GM21619 (cell line): ENCODE results near the gene RBM8A.
A peak's percentile ranks its signal among the peaks of the same experiment; 100 is the strongest.
"Not testable (repeated sequence)": the region's sequence is repeated elsewhere in the genome, so short reads cannot be mapped to it uniquely, and the experiment has no call there.

Experiments
- ATAC-seq: cut with Tn5 transposase; IDR thresholded peaks from one replicate; pipeline ENCODE4 v1.9.1; 2021; ENCODE audit not compliant: unreplicated experiment

Gene RBM8A

DNA sequence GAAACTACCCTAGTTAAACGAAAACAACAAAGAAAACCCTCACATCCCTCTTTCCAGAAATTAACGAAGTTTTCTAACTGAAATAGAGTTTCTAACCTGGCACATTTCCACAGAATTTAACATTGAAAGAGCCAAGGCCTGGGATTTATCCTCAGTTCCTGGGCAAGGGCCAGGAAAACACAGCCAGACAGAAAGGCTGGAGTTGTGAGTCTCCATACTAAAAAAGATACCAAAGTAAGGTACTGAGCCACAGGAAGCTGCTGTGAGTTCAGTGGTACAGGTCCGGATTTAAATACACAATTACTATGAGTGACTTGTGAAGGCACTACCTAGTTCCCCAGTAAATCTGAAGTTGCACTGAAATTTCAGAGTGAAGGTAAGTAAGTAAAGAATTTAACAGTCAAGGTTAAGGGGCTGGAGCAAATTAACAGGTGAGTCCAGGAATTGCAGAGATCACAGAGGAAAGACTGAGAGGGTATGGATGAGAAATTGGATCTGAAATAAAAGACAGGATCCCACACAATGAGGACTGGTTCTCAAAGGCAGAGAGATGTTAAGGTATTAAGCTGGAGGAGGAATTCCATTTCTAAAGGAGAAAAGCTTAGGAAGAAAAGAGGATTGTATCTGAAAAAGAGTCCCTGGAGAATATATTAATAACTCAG is 29.6 kb upstream of the RBM8A start:
- ATAC-seq = no peak

DNA sequence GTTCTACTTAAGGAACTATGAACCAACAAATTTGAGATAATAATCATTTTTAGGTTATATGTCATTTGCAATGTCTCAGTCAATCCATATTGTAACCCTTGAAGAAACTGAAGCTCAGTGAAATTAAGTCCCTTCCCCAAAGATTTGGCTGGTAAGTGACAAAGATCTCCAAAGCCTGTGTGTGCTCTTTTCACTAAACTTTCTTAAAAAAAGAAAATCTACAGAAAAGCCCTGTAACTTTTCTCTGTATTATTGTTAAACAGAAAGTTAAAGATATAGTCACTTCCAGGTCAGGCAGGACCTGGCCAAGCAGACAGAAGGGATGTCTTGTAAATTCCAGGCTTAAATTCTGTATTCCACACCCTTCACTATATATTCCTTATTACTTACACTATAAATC is 29.1 kb upstream of the RBM8A start:
- ATAC-seq = no peak

DNA sequence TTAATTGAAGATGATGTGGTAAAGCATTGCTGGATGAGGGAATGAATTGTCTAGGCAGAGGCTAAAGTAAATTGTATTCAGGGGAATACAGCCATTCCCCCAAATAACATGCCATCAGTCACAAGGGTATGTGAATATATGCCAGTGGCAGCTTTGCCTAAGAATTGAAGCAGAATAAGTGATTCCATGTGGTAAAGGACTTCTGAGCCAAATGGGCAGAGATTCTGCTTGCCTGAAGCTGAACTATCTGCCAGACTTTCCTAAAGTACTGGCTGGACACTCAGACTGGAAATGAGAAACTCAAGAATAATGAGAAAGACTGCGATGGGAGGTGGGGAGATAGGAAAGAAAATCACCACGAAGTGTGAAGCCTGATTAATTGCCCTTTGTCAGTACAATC is 28.2 kb upstream of the RBM8A start:
- no peak for ATAC-seq

DNA sequence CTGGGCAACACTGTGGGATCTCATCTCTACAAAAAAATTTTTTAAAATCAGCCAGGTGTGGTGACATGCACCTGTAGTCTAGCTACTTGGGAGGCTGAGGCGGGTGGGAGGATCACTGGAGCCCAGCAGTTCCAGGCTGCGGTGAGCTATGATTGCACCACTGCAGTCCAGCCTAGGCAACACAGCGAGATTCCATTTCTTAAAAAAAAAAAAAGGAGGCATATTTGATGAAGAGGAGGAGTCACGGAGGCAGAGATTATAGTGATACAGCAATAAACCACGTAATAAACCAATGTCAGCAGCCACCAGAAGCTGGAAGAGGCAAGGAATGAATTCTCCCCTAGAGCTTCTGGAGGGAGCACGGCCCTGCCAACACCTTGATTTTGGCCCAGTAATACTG is 26.6 kb upstream of the RBM8A start:
- ATAC-seq = no peak

DNA sequence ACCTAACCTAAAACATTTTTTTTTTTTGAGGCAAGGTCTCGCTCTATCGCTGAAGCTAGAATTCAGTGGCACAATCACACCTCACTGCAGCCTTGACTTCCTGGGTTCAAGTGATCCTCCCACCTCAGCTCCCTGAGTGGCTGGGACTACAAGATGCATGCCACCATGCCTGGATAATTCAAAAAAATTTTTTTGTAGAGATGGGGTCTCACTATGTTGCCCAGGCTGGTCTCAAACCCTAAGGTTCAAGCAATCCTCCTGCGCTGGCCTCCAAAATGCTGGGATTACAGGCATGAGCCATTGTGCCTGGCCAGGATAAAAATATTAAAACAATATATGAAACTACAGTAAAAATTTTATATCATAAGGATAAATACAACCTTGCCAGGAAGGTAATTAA is 25.6 kb upstream of the RBM8A start:
- ATAC-seq = no peak

DNA sequence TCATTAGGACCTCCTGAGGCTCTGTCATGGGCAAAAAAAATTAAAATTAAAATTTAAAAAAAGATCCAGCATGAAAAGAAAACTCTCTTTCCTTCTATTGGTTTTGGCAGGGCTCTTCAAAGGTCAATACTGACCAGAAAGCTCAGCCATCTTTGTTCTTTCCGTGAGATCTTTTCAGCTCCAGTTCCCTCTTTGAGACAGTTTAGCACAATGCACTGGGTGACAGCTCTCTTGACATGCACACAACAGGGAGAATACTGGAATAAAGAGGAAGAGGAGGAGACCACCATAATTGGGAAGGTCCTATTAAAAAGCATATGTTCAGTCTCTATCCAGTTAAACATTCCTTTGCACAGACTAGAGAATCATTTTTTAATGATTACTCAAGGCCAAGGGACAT is 24.2 kb upstream of the RBM8A start:
- ATAC-seq = no peak

DNA sequence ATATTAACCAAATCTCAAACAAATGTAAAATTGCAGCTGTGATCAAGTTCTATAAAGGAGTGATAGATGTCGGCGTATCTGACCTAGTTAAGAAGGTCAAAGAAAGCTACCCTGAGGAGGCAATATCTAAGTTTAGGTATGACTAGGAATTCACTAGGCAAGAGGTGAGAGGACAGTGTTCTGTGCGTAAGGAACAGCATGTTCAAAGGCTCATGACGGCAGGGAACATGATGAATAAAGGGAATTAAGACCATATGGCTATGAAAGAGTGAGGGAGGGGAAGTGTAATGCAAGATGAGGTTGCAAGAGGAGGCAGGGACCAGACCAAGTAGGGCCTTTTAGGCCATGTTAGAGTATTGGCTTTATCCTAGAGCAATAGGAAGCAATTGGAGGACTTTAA is 21.9 kb upstream of the RBM8A start:
- no peak for ATAC-seq

DNA sequence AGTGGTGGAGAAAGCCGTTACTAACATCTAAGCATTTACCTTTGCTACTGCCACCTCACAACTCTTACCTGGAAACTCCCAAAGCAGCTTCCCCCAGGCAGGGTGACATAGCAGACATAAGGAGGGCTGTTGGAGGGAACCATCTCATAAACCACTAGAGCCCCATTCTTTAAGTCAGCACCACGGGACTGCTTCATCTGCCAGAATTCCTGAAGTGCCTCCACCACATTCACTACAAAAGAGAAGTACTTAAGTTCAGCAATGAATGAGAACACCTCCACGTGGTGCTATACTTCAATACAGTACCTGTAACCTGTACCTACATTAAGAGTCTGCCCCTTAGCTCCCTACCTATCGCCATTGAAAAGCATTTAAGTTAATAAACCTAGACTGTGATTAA is 20.3 kb upstream of the RBM8A start:
- no peak for ATAC-seq

DNA sequence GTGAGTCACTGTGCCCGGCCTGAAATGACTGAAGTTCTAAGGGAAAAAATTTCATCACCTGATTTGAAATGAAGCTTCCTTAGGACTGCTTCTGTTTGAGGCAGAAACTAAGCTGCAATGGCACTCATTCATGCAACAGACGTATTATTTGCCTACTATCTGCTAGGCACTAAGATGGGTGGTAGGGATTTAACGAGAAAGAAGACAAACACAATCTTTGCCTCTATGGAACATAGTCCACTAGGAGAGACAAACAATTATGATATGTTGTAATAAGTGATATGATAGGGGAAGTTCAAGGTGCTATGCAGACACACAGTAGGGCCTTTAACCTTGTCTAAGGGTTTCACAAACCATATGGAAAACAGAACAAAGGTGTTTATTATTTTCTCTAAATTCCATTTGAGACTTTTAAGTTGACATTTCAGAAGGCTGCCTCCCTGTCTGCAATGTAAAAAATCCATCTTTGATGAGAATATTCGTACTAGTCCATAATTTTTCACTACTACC is 19.2 kb upstream of the RBM8A start:
- no peak for ATAC-seq

DNA sequence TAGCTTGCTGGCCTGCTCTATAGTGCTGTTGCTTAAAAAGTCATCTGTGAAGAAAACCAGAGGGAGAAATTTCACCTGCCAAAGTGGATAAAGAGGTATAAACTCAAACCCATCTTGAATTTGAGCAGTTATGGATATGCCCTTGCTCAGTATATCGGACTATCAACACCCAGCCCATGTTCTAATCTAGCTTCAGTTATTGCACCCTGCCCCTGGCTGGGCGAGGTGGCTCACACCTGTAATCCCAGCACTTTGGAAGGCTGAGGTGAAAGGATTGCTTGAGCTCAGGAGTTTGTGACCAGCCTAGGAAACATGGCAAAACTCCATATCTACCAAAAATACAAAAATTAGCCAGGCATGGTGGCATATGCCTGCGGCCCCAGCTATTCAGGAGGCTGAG is 17.2 kb upstream of the RBM8A start:
- no peak for ATAC-seq

DNA sequence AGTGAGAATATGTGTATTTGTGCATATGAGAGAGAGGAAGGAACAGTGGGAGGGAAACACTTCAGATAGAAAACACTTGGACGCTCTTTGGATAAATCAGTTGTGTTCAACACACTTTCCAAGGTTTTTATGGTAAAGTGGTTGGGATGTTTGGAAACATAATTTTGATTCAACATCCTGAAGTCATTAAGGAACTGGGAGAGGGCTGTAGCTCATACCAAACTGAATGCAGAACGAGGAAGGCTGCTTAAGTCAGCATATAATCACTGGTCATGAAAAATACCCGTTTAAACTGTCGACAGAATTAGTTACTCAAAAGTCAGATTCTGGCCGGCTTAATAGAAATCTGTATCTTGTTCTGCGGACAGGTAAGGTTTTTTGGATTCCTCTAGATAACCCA is 15.6 kb upstream of the RBM8A start:
- ATAC-seq = no peak

DNA sequence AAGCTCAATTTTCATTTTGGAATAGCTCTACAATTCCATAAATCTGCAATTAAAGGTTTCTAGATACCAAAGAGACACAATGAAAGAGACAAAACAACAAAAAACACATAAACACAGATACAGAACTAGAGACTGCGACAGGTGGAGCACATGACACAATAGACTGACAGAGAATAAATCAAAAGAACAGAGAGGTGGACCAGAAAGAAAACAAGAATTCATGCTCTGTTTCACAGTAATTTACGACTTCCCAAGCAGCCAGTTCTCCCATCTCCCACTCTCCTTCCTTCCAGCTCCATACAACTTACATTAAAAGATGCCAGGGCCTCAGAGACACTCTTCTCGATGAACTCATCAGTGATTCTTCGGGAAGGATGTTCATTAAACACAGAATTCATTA is 15.1 kb upstream of the RBM8A start:
- ATAC-seq = no peak

DNA sequence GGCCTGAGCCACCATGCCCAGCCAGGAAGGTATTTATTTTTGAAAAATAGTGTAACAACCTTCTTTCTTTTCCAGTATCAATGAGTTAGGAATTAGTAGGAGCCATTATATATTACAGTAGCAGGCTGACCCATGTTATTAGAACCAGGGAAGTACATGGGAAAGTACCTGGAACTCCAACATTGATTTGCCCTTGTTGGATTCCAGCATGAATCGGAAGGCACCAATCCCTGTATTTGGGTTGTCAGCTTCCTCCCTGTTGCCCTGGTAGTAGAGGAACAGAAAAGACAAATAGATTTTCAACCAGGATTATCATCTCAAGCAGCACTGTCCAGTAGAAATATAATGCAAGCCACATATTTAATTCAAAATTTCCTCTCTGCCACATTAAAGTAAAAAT is 10.2 kb upstream of the RBM8A start:
- no peak for ATAC-seq

DNA sequence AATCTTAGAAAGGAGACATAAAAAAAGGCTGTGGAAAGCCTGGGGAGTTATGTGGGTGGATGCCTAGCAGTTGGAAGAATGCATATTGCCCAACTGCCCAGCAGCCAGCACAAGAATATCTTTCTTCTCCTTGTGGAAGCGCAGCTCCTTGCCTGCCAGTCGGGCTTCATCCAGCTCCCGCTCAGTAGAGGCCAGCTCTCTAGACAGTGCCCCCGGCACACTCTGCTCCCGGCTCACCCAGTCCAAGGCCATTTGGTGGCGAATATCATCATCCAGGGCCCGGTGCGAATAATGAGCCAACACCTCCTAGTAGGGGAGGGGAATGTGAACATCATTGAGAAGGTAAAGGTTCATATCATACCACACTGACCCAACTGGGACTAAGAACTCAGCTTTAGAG is 9.0 kb upstream of the RBM8A start:
- no peak for ATAC-seq

DNA sequence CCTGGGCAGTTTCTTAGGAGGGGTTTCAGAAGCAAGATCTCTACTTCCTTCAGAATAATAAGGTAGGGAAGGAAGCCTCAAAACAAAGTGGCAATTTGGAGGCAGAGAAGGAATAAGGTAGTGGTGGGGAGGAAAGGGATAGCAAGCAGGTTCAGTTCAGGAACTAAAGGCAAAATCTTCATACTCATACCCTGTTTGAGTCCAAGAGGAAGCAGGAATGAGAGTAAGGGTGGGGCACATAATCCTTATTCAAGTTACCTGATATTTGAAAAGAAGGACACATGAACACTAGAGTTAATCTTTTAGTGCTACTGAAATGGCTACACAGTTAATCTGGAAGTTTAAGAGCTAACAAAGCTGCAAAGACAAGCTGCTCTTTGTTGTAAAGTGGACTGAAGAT is 8.4 kb upstream of the RBM8A start:
- ATAC-seq = no peak

DNA sequence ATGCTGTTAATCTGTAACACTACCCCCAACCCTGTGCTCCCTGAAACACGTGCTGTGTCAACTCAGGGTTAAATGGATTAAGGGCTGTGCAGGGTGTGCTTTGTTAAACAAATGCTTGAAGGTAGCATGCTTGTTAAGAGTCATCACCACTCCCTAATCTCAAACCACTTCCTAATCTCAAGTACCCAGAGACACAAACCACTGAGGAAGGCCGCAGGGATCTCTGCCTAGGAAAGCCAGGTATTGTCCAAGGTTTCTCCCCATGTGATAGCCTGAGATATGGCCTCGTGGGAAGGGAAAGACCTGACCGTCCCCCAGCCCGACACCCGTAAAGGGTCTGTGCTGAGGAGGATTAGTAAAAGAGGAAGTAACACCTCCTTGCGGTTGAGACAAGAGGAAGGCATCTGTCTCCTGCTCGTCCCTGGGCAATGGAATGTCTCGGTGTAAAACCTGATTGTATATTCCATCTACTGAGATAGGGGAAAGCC is 5.3 kb upstream of the RBM8A start:
- ATAC-seq = not testable (repeated sequence)

DNA sequence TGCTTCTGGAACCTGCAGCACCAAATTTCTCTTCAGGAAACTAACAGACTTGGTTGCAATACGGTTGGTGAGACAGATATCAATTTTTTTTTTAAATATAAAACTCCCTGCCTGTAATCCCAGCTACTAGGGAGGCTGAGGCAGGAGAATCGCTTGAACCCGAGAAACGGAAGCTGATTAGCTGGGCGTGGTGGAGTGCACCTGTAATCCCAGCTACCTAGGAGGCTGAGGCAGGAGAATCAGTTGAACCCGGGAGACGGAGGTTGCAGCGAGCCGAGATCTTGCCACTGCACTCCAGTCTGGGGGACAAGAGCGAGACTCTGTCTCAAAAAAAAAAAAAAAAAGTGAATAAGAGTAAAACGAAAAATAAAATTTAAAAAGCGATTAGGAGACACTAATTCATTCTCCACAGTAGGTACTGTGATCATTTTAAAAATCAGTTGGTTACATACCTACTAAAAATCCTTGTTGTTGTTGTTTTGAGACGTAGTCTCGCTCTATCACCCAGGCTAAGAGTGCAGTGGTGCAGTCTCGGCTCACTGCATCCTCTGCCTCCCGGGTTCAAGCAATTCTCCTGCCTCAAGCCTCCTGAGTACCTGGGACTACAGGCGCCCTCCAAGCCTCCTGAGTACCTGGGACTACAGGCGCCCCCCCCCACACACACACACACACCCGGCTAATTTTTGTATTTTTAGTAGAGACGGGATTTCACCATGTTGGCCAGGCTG is 796 bp upstream of the RBM8A start:
- ATAC-seq = no peak

DNA sequence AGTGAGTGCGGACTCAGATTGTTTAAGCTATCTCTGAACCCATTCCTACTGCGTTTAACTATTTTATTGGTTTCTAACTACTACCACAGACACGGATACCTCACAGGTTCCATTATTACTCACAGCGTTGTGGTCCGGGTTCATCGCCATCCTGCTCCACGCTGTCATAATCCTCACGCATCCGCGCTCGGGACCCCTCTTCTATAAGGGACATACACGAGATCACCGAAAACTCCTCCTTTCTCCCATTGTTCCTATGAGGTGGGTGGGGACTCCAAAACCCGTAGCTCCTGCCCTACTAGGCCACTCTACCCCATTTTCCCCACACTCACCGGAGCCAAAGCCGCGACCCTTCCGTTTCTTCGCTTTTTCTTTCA is 610 bp downstream of the RBM8A start:
- no peak for ATAC-seq

DNA sequence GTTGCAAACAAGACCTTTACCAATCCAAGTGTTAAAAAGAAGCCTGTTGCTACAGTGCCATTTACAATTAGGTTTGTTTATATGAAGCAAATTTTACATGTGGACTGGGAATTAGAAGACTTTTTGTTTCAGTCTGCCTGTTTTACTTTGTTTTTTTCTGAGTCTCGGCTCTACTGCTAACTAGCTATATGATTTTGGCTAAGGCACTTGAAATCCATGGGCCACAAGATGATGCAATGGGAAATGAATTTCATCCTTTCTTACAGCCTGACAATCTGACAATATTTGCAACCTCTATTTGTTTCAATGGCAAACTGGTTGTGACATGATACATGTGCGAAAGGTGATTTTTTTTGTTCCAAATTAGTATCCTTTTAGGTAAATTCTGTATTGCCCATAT is 5.0 kb downstream of the RBM8A start:
- ATAC-seq = no peak

DNA sequence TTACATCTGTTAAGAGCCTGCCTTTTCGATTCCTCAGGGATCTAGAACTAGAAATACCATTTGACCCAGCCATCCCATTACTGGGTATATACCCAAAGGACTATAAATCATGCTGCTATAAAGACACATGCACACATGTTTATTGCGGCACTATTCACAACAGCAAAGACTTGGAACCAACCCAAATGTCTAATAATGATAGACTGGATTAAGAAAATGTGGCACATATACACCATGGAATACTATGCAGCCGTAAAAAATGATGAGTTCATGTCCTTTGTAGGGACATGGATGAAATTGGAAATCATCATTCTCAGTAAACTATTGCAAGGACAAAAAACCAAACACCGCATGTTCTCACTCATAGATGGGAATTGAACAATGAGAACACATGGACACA is 7.0 kb downstream of the RBM8A start:
- not testable (repeated sequence) for ATAC-seq

DNA sequence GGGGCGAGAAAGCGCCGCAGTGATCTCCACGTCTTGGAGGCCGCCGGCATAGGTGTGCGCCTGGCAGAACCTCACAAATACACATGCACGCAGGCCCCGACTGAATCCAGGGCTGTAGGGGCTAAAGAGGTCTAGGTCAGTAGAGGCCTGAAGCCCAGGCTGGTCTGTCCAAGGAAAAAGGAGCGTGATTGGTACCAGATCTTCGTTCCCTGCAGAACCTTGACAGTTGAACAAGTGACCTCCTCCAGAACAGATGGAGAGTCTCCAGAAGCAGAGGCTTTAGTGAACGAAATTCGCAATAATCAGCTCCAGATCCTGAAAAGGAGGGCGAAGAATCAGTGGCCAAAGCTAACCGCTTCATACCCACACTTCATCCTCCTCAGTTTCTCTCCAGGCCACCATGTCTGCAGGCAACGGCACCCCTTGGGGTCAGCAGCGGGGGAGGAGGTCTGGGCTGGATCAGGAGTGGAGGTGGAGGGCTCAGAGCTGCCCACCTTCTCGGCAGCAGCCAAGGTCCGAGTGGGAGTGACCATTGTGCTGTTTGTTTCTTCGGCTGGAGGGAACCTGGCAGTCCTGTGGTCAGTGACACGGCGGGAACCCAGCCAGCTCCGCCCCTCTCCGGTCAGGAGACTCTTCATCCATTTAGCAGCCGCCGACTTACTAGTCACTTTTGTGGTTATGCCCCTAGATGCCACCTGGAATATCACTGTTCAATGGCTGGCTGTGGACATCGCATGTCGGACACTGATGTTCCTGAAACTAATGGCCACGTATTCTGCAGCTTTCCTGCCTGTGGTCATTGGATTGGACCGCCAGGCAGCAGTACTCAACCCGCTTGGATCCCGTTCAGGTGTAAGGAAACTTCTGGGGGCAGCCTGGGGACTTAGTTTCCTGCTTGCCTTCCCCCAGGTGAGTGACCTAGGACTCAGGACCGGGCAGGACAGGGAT is 8.0 kb downstream of the RBM8A start:
- peak; percentile 85 for ATAC-seq
